IMR-90 (cell line): ENCODE data around the gene ZBTB24. TPM values are rescaled to one million over a fixed set of nuclear protein-coding genes. Genes with fewer than 3 reads are reported as not detected.

Experiments
- ATAC-seq: fragments of 200-7000 bp; cut with Tn5 transposase; 2 replicates; pipeline ENCODE4 v1.9.1; 2020; ENCODE audit warnings: low read depth, mild to moderate bottlenecking, moderate library complexity
- BruUV-seq: library from RNA; stranded (reverse); fragments of 400-500 nt; replicated peaks from 2 replicates; lab custom pipeline; 2021; lab: Mats Ljungman, UMichigan
- CTCF ChIA-PET: fragments of 300-600 bp; formaldehyde crosslinking; extraction: SDS; loops from one replicate; lab custom pipeline; 2021; ENCODE audit warnings: antibody characterized with exemption; lab: Yijun Ruan, JAX
- POLR2A ChIA-PET: fragments of 300-600 bp; sonication (Branson Sonifier 250); formaldehyde crosslinking; loops from one replicate; lab custom pipeline; 2022; ENCODE audit warnings: antibody characterized with exemption; ENCODE audit not compliant: unreplicated experiment; lab: Charles Lee
- DNase-seq: peaks from one replicate; pipeline ENCODE4 v3.0.0; 2013
- H2AFZ ChIP-seq: replicated peaks from 2 replicates; pipeline ENCODE3; 2013; ENCODE audit warnings: low read length, mild to moderate bottlenecking; ENCODE audit not compliant: poor library complexity
- H2AK5ac ChIP-seq: 2 replicates; pipeline ENCODE4 v1.6.1; 2013; ENCODE audit warnings: low read depth, low read length, inconsistent platforms
- H2AK9ac ChIP-seq: replicated peaks from 2 replicates; pipeline ENCODE3; 2013; ENCODE audit warnings: mild to moderate bottlenecking, low read depth, low read length, moderate library complexity; ENCODE audit not compliant: poor library complexity
- H2BK120ac ChIP-seq: 2 replicates; pipeline ENCODE4 v1.6.1; 2013; ENCODE audit warnings: low read depth, low read length, inconsistent platforms
- H2BK15ac ChIP-seq: 3 replicates; pipeline ENCODE4 v1.6.1; 2013; ENCODE audit warnings: low read depth, low read length, inconsistent platforms
- H2BK20ac ChIP-seq: 2 replicates; pipeline ENCODE4 v1.6.1; 2013; ENCODE audit warnings: low read depth, mild to moderate bottlenecking, inconsistent platforms, low read length, moderate library complexity
- H2BK5ac ChIP-seq: 2 replicates; pipeline ENCODE4 v1.6.1; 2013; ENCODE audit warnings: mild to moderate bottlenecking, low read depth, low read length, inconsistent platforms; ENCODE audit not compliant: poor library complexity, severe bottlenecking
- H3K14ac ChIP-seq: replicated peaks from 2 replicates; pipeline ENCODE4 v1.6.1; 2013; ENCODE audit warnings: low read depth, low read length, inconsistent platforms
- H3K18ac ChIP-seq: 2 replicates; pipeline ENCODE4 v1.6.1; 2013; ENCODE audit warnings: low read depth, low read length, control low read depth
- H3K23ac ChIP-seq: 2 replicates; pipeline ENCODE4 v1.6.1; 2013; ENCODE audit warnings: low read depth, low read length, inconsistent platforms
- H3K27ac ChIP-seq: 2 replicates; pipeline ENCODE4 v1.5.1; 2013; ENCODE audit warnings: mild to moderate bottlenecking, control low read depth, low read length; ENCODE audit not compliant: insufficient read depth
- H3K27me3 ChIP-seq: 2 replicates; pipeline ENCODE4 v1.6.1; 2013; ENCODE audit warnings: low read length; ENCODE audit not compliant: control insufficient read depth, insufficient read depth
- H3K36me3 ChIP-seq: 2 replicates; pipeline ENCODE4 v1.6.1; 2013; ENCODE audit warnings: low read length, mixed read lengths; ENCODE audit not compliant: control insufficient read depth, insufficient read depth
- H3K4ac ChIP-seq: 2 replicates; pipeline ENCODE4 v1.6.1; 2013; ENCODE audit warnings: low read depth, low read length, inconsistent platforms
- H3K4me1 ChIP-seq: 2 replicates; pipeline ENCODE4 v1.6.1; 2013; ENCODE audit warnings: low read length, mixed read lengths; ENCODE audit not compliant: control insufficient read depth, insufficient read depth
- H3K4me2 ChIP-seq: 2 replicates; pipeline ENCODE4 v1.6.1; 2013; ENCODE audit warnings: low read depth, mild to moderate bottlenecking, control low read depth, low read length, moderate library complexity
- H3K4me3 ChIP-seq: 2 replicates; pipeline ENCODE4 v1.5.1; 2013; ENCODE audit warnings: low read depth, mild to moderate bottlenecking, control low read depth, low read length, moderate library complexity; ENCODE audit not compliant: insufficient read depth
- H3K56ac ChIP-seq: 2 replicates; pipeline ENCODE4 v1.6.1; 2013; ENCODE audit warnings: low read length, inconsistent platforms; ENCODE audit not compliant: insufficient read depth; ENCODE audit errors: extremely low read depth
- H3K79me1 ChIP-seq, 2 experiments: 2 replicates each; pipeline ENCODE4 v1.6.1; 2013; ENCODE audit warnings: low read length in 2 of 2, inconsistent platforms in 1 of 2, low read depth in 1 of 2
- H3K9ac ChIP-seq: 2 replicates; pipeline ENCODE4 v1.6.1; 2013; ENCODE audit warnings: low read depth, low read length, control low read depth
- H3K9me1 ChIP-seq: 2 replicates; pipeline ENCODE4 v1.6.1; 2013; ENCODE audit warnings: low read length, inconsistent platforms; ENCODE audit not compliant: insufficient read depth
- H3K9me3 ChIP-seq: 2 replicates; pipeline ENCODE4 v1.6.1; 2013; ENCODE audit warnings: low read length; ENCODE audit not compliant: control insufficient read depth, insufficient read depth
- H4K20me1 ChIP-seq: 2 replicates; pipeline ENCODE4 v1.6.1; 2013; ENCODE audit warnings: low read length, inconsistent platforms; ENCODE audit not compliant: insufficient read depth
- H4K5ac ChIP-seq: 2 replicates; pipeline ENCODE4 v1.6.1; 2013; ENCODE audit warnings: mild to moderate bottlenecking, low read depth, low read length, control low read depth
- H4K8ac ChIP-seq, 2 experiments: 2 replicates each; pipeline ENCODE4 v1.6.1; 2013; ENCODE audit warnings: low read depth in 2 of 2, low read length in 2 of 2, control low read depth in 1 of 2, inconsistent platforms in 1 of 2
- H4K91ac ChIP-seq: 2 replicates; pipeline ENCODE4 v1.6.1; 2013; ENCODE audit warnings: low read depth, low read length, inconsistent platforms; ENCODE audit not compliant: insufficient read depth
- BHLHE40 ChIP-seq: fragments of 150-350 bp; IDR thresholded peaks from 2 replicates; pipeline ENCODE4 v1.6.1; 2016; ENCODE audit warnings: mild to moderate bottlenecking, low read depth, low read length
- CEBPB ChIP-seq: IDR thresholded peaks from 2 replicates; pipeline ENCODE4 v1.6.1; 2012; ENCODE audit warnings: low read depth, low read length, improper control_type of control experiment
- CHD1 ChIP-seq: IDR thresholded peaks from 2 replicates; pipeline ENCODE4 v1.6.1; 2012; ENCODE audit warnings: low read depth, low read length, improper control_type of control experiment
- CTCF ChIP-seq: conservative IDR thresholded peaks from 2 replicates; pipeline ENCODE4 v1.5.1; 2012; ENCODE audit warnings: mild to moderate bottlenecking, low read depth, low read length, improper control_type of control experiment
- FOS ChIP-seq: fragments of 150-350 bp; IDR thresholded peaks from 2 replicates; pipeline ENCODE4 v1.6.1; 2016; ENCODE audit warnings: low read depth, low read length
- MAZ ChIP-seq: IDR thresholded peaks from 2 replicates; pipeline ENCODE4 v1.6.1; 2012; ENCODE audit warnings: low read depth, mild to moderate bottlenecking, low read length, improper control_type of control experiment, moderate library complexity, borderline replicate concordance
- MXI1 ChIP-seq: IDR thresholded peaks from 2 replicates; pipeline ENCODE4 v1.6.1; 2012; ENCODE audit warnings: low read depth, mild to moderate bottlenecking, low read length, moderate library complexity, borderline replicate concordance
- NFE2L2 ChIP-seq: fragments of 150-350 bp; IDR thresholded peaks from 2 replicates; pipeline ENCODE4 v1.6.1; 2016; ENCODE audit warnings: low read depth, mild to moderate bottlenecking, low read length
- POLR2A ChIP-seq: IDR thresholded peaks from 2 replicates; pipeline ENCODE4 v1.6.1; 2012; ENCODE audit warnings: mild to moderate bottlenecking, low read depth, low read length
- RAD21 ChIP-seq: IDR thresholded peaks from 2 replicates; pipeline ENCODE4 v1.6.1; 2012; ENCODE audit warnings: low read length, improper control_type of control experiment
- RFX5 ChIP-seq: IDR thresholded peaks from 2 replicates; pipeline ENCODE4 v1.8.0; 2012; ENCODE audit warnings: low read depth, mild to moderate bottlenecking, low read length, moderate library complexity
- USF2 ChIP-seq: fragments of 150-350 bp; IDR thresholded peaks from 2 replicates; pipeline ENCODE4 v1.6.1; 2017; ENCODE audit warnings: mild to moderate bottlenecking, antibody characterized with exemption, low read length, low read depth
- WGBS, 2 experiments: methylation state at CpG; one replicate each; pipeline versions ENCODE4 v1.1.5 to v1.1.7; 2013; ENCODE audit warnings: missing lambda C conversion rate in 2 of 2; ENCODE audit not compliant: insufficient read length in 1 of 2; ENCODE audit errors: extremely low coverage in 2 of 2; 5-methylcytosine and 5-hydroxymethylcytosine counted together
- dilution Hi-C: fragments of 300-500 bp; cut with HindIII; formaldehyde crosslinking; loops from one replicate; pipeline ENCODE4 v1.14.3; 2018; ENCODE audit warnings: low sequenced_read_pairs; ENCODE audit not compliant: unreplicated experiment
- in situ Hi-C: fragments of 300-500 bp; cut with MboI; formaldehyde crosslinking; loops from 3 replicates; pipeline ENCODE4 v1.14.3; 2019; ENCODE audit warnings: low sequenced_read_pairs, inconsistent platforms, mixed read lengths
- intact Hi-C: fragments of 100-400 bp; cut with micrococcal nuclease; formaldehyde crosslinking; loops from 2 replicates; pipeline ENCODE4 v1.10.0; 2022
- polyA plus RNA-seq, 3 experiments: library from polyadenylated mRNA; depleted of rRNA; stranded (reverse); fragments of >200 nt; gene quantifications; 2 replicates each; pipeline ENCODE4 v1.2.3, GENCODE V29; 2012; ENCODE audit warnings: low replicate concordance in 1 of 3
- total RNA-seq: library from RNA; depleted of rRNA; stranded (reverse); fragments of >200 nt; gene quantifications from 2 replicates; pipeline ENCODE4 v1.2.3, GENCODE V29; 2012

The ZBTB24 gene
- total and polyA plus RNA-seq, 2 of the 4 experiments (the other 2 are of a cell fraction) = 2.3 to 7.9 TPM

GRCh38 chr6:109456710-109457561, 26.1 kb downstream of the ZBTB24 start (continued):
- TF ChIP-seq CEBPB (no peak), RFX5 (no peak), POLR2A (no peak)

GRCh38 chr6:109456111-109456583, 26.9 kb downstream of the ZBTB24 start:
- DNase-seq (no peak), ATAC-seq (no peak; the same call in 1 of the 2 replicates)
- peak overlapping the region; percentile 98 for H2AK9ac ChIP-seq
- H4K91ac ChIP-seq = peak overlapping the region; percentile 75
- H3K27ac ChIP-seq = peak overlapping the region; percentile 37
- H3K9ac ChIP-seq = peak overlapping the region; percentile 47
- peak overlapping the region; percentile 98 for H2AFZ ChIP-seq
- peak overlapping the region; percentile 65 for H2BK5ac ChIP-seq
- POLR2A ChIA-PET = no interaction called here
- in situ Hi-C loops (no loop called here), intact Hi-C loops (no loop called here), dilution Hi-C loops (no loop called here)
- H2BK20ac ChIP-seq = no peak overlapping the region
- peak overlapping the region; percentile 82 for H3K4ac ChIP-seq
- H3K9me3 ChIP-seq = no peaks in the 10 kb centered on the region
- peak overlapping the region; percentile 40 for H4K5ac ChIP-seq
- peak overlapping the region; percentile 98 for H3K4me3 ChIP-seq
- BruUV-seq = no TSS peak
- H3K36me3 ChIP-seq = peaks cover 21% of the 10 kb centered on the region
- H3K9me1 ChIP-seq = peaks cover 17% of the 10 kb centered on the region
- H3K4me1 ChIP-seq = peaks cover 11% of the 10 kb centered on the region
- 0 out of 3 replicates have a peak overlapping the region, but pooled peaks have one; percentile 11 for H2BK15ac ChIP-seq
- peak overlapping the region; percentile 38 for H2BK120ac ChIP-seq
- H3K4me2 ChIP-seq = peak overlapping the region; percentile 86
- H2AK5ac ChIP-seq = 0 out of 2 replicates have a peak overlapping the region, but pooled peaks have one; percentile 64
- H3K56ac ChIP-seq = peak overlapping the region; percentile 5; the same call in 1 of the 2 replicates
- H3K27me3 ChIP-seq = no peaks in the 10 kb centered on the region
- peak overlapping the region; percentile 24; the same call in 1 of the 2 replicates for H3K18ac ChIP-seq
- H3K79me1 ChIP-seq = peaks cover 23 to 61% of the 10 kb centered on the region in 2 experiments
- WGBS, 2 experiments = 9% methylated on average over 9 of the region's 38 CpGs; no CpG with 5 or more reads in 1 of the 2 experiments
- CTCF ChIA-PET = interaction anchor here (0.6 to 1.0 kb wide), 2 partner anchors 10 to 14 kb away, joined by 3 read pairs; no protein-coding TSS in a partner anchor
- H3K23ac ChIP-seq = peak overlapping the region; percentile 70
- no peaks in the 10 kb centered on the region for H4K20me1 ChIP-seq
- H4K8ac ChIP-seq = peak overlapping the region; percentile 91 to 97
- H3K14ac ChIP-seq = peak overlapping the region; percentile 84
- TF ChIP-seq RFX5 (no peak), MAZ (no peak), USF2 (no peak), CHD1 (no peak), BHLHE40 (no peak), FOS (no peak), CEBPB (no peak), CTCF (no peak), NFE2L2 (no peak), RAD21 (no peak), MXI1 (no peak)
